ENCODE measurements around the gene PSMA6. TPM values are rescaled to one million over a fixed set of nuclear protein-coding genes. Genes with fewer than 3 reads are reported as not detected.
A peak's percentile ranks its signal among the peaks of the same experiment; 100 is the strongest.

Gene PSMA6
- total and polyA plus RNA-seq, 2 of the 13 experiments (the other 11 are each of a cell fraction or from before 2014, with no cell fraction given), result 525 to 1,109 TPM

DNA sequence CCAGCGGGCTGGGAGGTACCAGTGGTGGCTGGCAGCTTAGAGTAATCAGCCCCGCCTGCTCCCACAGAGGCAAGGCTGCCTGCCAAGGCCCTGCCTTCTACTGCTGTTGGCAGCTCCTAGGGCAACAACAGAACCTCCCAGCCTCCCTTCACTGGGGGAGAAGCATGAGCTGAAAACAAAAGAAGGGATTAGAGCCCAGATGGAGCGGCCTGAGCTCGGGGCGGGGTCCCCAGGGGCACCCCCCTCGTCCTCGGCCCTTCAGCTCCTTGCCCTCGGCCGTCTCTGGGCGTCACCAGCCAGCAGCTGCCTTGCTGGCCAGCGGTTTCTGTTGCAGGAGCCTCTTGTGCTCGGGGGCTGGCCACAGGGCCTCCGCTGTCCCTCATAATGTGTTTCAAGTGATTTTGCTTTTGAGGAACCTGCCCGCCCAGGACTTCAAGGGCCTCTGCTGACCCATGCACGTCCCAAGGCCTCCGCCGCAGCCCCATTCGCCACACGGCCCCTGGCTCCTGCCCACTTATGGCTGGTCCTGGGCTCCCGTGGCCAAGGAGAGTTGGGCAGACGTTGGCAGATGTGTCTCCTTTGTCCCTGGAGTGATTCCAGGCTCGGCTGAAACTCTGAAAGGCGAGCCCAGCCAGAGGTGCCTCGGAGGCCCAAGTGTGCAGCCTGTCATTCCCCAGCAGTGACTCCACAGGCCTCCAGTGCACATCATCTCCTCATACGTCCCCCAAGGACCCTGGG, 49.7 kb downstream of the PSMA6 start (continued):
- TF ChIP-seq, protein P1, sequence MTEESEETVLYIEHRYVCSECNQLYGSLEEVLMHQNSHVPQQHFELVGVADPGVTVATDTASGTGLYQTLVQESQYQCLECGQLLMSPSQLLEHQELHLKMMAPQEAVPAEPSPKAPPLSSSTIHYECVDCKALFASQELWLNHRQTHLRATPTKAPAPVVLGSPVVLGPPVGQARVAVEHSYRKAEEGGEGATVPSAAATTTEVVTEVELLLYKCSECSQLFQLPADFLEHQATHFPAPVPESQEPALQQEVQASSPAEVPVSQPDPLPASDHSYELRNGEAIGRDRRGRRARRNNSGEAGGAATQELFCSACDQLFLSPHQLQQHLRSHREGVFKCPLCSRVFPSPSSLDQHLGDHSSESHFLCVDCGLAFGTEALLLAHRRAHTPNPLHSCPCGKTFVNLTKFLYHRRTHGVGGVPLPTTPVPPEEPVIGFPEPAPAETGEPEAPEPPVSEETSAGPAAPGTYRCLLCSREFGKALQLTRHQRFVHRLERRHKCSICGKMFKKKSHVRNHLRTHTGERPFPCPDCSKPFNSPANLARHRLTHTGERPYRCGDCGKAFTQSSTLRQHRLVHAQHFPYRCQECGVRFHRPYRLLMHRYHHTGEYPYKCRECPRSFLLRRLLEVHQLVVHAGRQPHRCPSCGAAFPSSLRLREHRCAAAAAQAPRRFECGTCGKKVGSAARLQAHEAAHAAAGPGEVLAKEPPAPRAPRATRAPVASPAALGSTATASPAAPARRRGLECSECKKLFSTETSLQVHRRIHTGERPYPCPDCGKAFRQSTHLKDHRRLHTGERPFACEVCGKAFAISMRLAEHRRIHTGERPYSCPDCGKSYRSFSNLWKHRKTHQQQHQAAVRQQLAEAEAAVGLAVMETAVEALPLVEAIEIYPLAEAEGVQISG (CRISPR knock-in tag; IDR thresholded peaks at IDR 0.05), result peak; percentile 23
- TF ChIP-seq, protein P2, sequence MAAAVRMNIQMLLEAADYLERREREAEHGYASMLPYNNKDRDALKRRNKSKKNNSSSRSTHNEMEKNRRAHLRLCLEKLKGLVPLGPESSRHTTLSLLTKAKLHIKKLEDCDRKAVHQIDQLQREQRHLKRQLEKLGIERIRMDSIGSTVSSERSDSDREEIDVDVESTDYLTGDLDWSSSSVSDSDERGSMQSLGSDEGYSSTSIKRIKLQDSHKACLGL (CRISPR knock-in tag; IDR thresholded peaks at IDR 0.05), result peak; percentile 73
- TF ChIP-seq ZNF350 (CRISPR knock-in tag; IDR thresholded peaks at IDR 0.05; ENCODE audit: borderline replicate concordance, low read depth) (no peak; the same call in 1 of the 2 replicates), KLF11 (CRISPR knock-in tag; IDR thresholded peaks at IDR 0.05) (peak; percentile 63; the same call in 1 of the 2 replicates), RFX5 (IDR thresholded peaks at IDR 0.05; ENCODE audit: low read depth, low read length) (no peak), TCF7 (IDR thresholded peaks at IDR 0.05; ENCODE audit: low read depth) (no peak), ZNF3 (CRISPR knock-in tag; IDR thresholded peaks at IDR 0.05) (no peak), SRY (CRISPR knock-in tag; IDR thresholded peaks at IDR 0.05) (no peak), ZNF296 (CRISPR knock-in tag; conservative IDR thresholded peaks at IDR 0.05) (no peak), ARNT2 (CRISPR knock-in tag; IDR thresholded peaks at IDR 0.05; ENCODE audit: low read depth) (no peak), TEAD2 (CRISPR knock-in tag; IDR thresholded peaks at IDR 0.05) (no peak), CEBPG (CRISPR knock-in tag; IDR thresholded peaks at IDR 0.05) (no peak; the same call in 1 of the 2 replicates), NR2F1 (CRISPR knock-in tag; IDR thresholded peaks at IDR 0.05) (peak in 1 of 2 experiments; percentile 1; a peak in 2 of 4 replicates), CEBPB (IDR thresholded peaks at IDR 0.05; ENCODE audit: borderline replicate concordance, low read depth, low read length) (no peak)
- TF ChIP-seq, protein P3, sequence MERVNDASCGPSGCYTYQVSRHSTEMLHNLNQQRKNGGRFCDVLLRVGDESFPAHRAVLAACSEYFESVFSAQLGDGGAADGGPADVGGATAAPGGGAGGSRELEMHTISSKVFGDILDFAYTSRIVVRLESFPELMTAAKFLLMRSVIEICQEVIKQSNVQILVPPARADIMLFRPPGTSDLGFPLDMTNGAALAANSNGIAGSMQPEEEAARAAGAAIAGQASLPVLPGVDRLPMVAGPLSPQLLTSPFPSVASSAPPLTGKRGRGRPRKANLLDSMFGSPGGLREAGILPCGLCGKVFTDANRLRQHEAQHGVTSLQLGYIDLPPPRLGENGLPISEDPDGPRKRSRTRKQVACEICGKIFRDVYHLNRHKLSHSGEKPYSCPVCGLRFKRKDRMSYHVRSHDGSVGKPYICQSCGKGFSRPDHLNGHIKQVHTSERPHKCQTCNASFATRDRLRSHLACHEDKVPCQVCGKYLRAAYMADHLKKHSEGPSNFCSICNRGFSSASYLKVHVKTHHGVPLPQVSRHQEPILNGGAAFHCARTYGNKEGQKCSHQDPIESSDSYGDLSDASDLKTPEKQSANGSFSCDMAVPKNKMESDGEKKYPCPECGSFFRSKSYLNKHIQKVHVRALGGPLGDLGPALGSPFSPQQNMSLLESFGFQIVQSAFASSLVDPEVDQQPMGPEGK (CRISPR knock-in tag; IDR thresholded peaks at IDR 0.05), result peak; percentile 93
- TF ChIP-seq, protein P4, sequence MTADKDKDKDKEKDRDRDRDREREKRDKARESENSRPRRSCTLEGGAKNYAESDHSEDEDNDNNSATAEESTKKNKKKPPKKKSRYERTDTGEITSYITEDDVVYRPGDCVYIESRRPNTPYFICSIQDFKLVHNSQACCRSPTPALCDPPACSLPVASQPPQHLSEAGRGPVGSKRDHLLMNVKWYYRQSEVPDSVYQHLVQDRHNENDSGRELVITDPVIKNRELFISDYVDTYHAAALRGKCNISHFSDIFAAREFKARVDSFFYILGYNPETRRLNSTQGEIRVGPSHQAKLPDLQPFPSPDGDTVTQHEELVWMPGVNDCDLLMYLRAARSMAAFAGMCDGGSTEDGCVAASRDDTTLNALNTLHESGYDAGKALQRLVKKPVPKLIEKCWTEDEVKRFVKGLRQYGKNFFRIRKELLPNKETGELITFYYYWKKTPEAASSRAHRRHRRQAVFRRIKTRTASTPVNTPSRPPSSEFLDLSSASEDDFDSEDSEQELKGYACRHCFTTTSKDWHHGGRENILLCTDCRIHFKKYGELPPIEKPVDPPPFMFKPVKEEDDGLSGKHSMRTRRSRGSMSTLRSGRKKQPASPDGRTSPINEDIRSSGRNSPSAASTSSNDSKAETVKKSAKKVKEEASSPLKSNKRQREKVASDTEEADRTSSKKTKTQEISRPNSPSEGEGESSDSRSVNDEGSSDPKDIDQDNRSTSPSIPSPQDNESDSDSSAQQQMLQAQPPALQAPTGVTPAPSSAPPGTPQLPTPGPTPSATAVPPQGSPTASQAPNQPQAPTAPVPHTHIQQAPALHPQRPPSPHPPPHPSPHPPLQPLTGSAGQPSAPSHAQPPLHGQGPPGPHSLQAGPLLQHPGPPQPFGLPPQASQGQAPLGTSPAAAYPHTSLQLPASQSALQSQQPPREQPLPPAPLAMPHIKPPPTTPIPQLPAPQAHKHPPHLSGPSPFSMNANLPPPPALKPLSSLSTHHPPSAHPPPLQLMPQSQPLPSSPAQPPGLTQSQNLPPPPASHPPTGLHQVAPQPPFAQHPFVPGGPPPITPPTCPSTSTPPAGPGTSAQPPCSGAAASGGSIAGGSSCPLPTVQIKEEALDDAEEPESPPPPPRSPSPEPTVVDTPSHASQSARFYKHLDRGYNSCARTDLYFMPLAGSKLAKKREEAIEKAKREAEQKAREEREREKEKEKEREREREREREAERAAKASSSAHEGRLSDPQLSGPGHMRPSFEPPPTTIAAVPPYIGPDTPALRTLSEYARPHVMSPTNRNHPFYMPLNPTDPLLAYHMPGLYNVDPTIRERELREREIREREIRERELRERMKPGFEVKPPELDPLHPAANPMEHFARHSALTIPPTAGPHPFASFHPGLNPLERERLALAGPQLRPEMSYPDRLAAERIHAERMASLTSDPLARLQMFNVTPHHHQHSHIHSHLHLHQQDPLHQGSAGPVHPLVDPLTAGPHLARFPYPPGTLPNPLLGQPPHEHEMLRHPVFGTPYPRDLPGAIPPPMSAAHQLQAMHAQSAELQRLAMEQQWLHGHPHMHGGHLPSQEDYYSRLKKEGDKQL (CRISPR knock-in tag; IDR thresholded peaks at IDR 0.05; ENCODE audit: low read depth), result peak; percentile 76
- TF ChIP-seq, protein P5, sequence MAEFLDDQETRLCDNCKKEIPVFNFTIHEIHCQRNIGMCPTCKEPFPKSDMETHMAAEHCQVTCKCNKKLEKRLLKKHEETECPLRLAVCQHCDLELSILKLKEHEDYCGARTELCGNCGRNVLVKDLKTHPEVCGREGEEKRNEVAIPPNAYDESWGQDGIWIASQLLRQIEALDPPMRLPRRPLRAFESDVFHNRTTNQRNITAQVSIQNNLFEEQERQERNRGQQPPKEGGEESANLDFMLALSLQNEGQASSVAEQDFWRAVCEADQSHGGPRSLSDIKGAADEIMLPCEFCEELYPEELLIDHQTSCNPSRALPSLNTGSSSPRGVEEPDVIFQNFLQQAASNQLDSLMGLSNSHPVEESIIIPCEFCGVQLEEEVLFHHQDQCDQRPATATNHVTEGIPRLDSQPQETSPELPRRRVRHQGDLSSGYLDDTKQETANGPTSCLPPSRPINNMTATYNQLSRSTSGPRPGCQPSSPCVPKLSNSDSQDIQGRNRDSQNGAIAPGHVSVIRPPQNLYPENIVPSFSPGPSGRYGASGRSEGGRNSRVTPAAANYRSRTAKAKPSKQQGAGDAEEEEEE (CRISPR knock-in tag; IDR thresholded peaks at IDR 0.05; ENCODE audit: borderline replicate concordance), result 0 out of 2 replicates have a peak, but pooled peaks have one; percentile 33
